Mucosa of stomach (tissue), 1 donor: Measurements from ENCODE around the gene PIK3R6.

Experiments
- H3K27me3 ChIP-seq: one replicate; pipeline ENCODE4 v1.7.0; 2013; ENCODE audit warnings: mild to moderate bottlenecking, low read length; ENCODE audit not compliant: control insufficient read depth, insufficient read depth
- H3K36me3 ChIP-seq: one replicate; pipeline ENCODE4 v1.7.0; 2013; ENCODE audit warnings: low read length; ENCODE audit not compliant: control insufficient read depth, insufficient read depth
- H3K4me1 ChIP-seq: one replicate; pipeline ENCODE4 v1.7.0; 2013; ENCODE audit warnings: mild to moderate bottlenecking, low read length; ENCODE audit not compliant: control insufficient read depth, insufficient read depth
- H3K4me3 ChIP-seq: one replicate; pipeline ENCODE4 v1.7.0; 2013; ENCODE audit warnings: low read length
- H3K9ac ChIP-seq: one replicate; pipeline ENCODE4 v1.7.0; 2013; ENCODE audit warnings: mild to moderate bottlenecking, low read length, moderate library complexity
- H3K9me3 ChIP-seq: one replicate; pipeline ENCODE4 v1.7.0; 2013; ENCODE audit warnings: mild to moderate bottlenecking, low read length, moderate library complexity; ENCODE audit not compliant: control insufficient read depth
- donor health status: Pancreatic carcinoma.

PIK3R6 gene

DNA sequence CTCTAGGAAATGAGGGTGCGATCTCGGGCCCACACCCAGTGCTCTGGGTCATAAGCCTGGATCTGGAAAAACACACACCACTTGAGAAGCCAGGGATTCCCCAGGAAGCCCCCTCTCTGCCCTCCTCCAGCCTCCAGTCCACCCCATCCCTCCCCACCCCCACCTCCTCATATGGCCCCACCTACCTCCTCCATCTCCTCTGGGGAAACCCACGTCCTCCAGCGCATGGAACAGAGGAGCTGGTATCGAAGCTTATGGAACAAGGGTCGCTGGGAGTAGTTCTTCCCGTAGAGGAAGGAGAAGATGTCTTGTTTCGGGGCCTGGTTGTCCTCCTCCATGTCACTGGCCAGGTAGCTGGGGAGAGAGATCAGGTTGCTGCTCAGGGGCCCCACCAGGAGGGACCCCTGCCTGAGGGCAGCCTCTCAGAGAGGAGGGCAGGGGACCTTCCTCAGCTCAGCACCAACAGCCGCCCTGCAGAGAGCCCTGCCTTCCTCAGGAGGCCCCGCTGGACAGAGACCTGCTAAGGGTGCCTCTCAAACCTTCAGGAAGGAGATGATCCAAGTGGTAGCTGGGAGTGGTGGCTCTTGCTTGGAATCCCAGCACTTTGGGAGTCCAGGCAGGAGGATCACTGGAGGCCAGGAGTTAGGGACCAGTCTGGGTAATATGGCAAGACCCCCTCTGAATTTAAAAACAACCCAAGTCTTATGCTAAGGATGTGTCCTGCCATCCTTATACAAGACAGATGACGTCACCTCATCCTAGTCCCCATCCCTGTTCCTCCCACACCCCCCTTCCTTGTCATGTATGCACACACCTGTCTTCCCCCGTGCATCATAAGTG, 114.1 kb downstream of the PIK3R6 start:
- Histone ChIP-seq H3K9ac (no peak overlapping the region), H3K27me3 (no peaks in the 10 kb centered on the region), H3K4me3 (no peak overlapping the region)

More for the DNA sequence above, 114.1 kb downstream of the PIK3R6 start:
- Histone ChIP-seq H3K4me1 (no peaks in the 10 kb centered on the region), H3K9me3 (no peaks in the 10 kb centered on the region), H3K36me3 (no peaks in the 10 kb centered on the region)
